HG02943 (cell line): ENCODE measurements around the gene CD1E.
"Not testable (repeated sequence)": the region's sequence is repeated elsewhere in the genome, so short reads cannot be mapped to it uniquely, and the experiment has no call there.

ENCODE experiments used
- ATAC-seq: cut with Tn5 transposase; IDR thresholded peaks from one replicate; pipeline ENCODE4 v1.9.1; 2021; ENCODE audit warnings: mild to moderate bottlenecking, low read depth, moderate library complexity; ENCODE audit not compliant: unreplicated experiment

The CD1E gene

GRCh38 chr1:158353303-158354075 is at the start of gene CD1E:
CD1E (plus strand) TSS chr1:158353894; CDS start chr1:158353989, 95 bp downstream.
- no peak for ATAC-seq

- ATAC-seq: no peak
Observed at GRCh38 chr1:158310623-158311022, 43.1 kb upstream of the CD1E start.

- ATAC-seq: no peak
Observed at GRCh38 chr1:158311066-158311465, 42.6 kb upstream of the CD1E start.

GRCh38 chr1:158323866-158324265 is 29.8 kb upstream of the CD1E start:
- no peak for ATAC-seq

- ATAC-seq: no peak
Observed at GRCh38 chr1:158324395-158324794, 29.3 kb upstream of the CD1E start.

GRCh38 chr1:158327481-158327880 is 26.2 kb upstream of the CD1E start:
- ATAC-seq: no peak

- no peak for ATAC-seq
Observed at GRCh38 chr1:158328426-158328825, 25.3 kb upstream of the CD1E start.

GRCh38 chr1:158329300-158329699 is 24.4 kb upstream of the CD1E start:
- ATAC-seq: no peak

- no peak for ATAC-seq
Observed at GRCh38 chr1:158329733-158330132, 24.0 kb upstream of the CD1E start.

- no peak for ATAC-seq
Observed at GRCh38 chr1:158330391-158331105, 23.1 kb upstream of the CD1E start.

- no peak for ATAC-seq
Observed at GRCh38 chr1:158331106-158331425, 22.6 kb upstream of the CD1E start.

- ATAC-seq: no peak
Observed at GRCh38 chr1:158331481-158332150, 22.1 kb upstream of the CD1E start, which contains the start of gene CD1B. CD1B (minus strand) TSS chr1:158331531; CDS start chr1:158331423, 108 bp downstream.

GRCh38 chr1:158333405-158334155 is 20.1 kb upstream of the CD1E start:
- ATAC-seq: no peak

- ATAC-seq: no peak
Observed at GRCh38 chr1:158334526-158335212, 19.0 kb upstream of the CD1E start.

GRCh38 chr1:158335213-158335532 is 18.5 kb upstream of the CD1E start:
- ATAC-seq: no peak

GRCh38 chr1:158336413-158336812 is 17.3 kb upstream of the CD1E start:
- not testable (repeated sequence) for ATAC-seq

GRCh38 chr1:158348946-158349345 is 4.7 kb upstream of the CD1E start:
- not testable (repeated sequence) for ATAC-seq

GRCh38 chr1:158354255-158354654 is 561 bp downstream of the CD1E start:
- no peak for ATAC-seq

- ATAC-seq: no peak
Observed at GRCh38 chr1:158355773-158356285, 2.1 kb downstream of the CD1E start.

- no peak for ATAC-seq
Observed at GRCh38 chr1:158356616-158357015, 2.9 kb downstream of the CD1E start.
